K562 (cell line): ENCODE data around the gene SORCS2. TPM values are rescaled to one million over a fixed set of nuclear protein-coding genes. Genes with fewer than 3 reads are reported as not detected.

Experiments used
- ATAC-seq: fragments of 200-7000 bp; cut with Tn5 transposase; 3 replicates; pipeline ENCODE4 v1.9.1; 2020; ENCODE audit warnings: moderate library complexity
- BruUV-seq: library from RNA; stranded (reverse); fragments of 400-500 nt; replicated peaks from 2 replicates; lab custom pipeline; 2021; lab: Mats Ljungman, UMichigan
- CTCF ChIA-PET: fragments of 300-600 bp; formaldehyde crosslinking; extraction: SDS; loops from one replicate; lab custom pipeline; 2021; ENCODE audit warnings: low intra/inter-chr PET ratio; lab: Yijun Ruan, JAX
- POLR2A ChIA-PET: fragments of 300-600, 350-650 bp; sonication (Branson Sonifier 250); formaldehyde crosslinking; extraction: SDS; loops from one replicate; lab custom pipeline; 2021; ENCODE audit warnings: antibody characterized with exemption, inconsistent platforms; lab: Yijun Ruan, JAX
- DNase-seq, 4 experiments: peaks; one replicate each; pipeline versions ENCODE4 v3.0.0 to v3.0.0-alpha.2; 2011 to 2018; ENCODE audit warnings: low spot score in 3 of 4, mixed read lengths in 3 of 4; ENCODE audit errors: extremely low read depth in 1 of 4
- FAIRE-seq: peaks from 2 replicates; lab custom pipeline; 2011; peaks lifted over from hg19 to GRCh38; lab: Jason Lieb, UNC
- H2AFZ ChIP-seq: 2 replicates; pipeline ENCODE4 v1.6.0; 2011; ENCODE audit warnings: low read depth, low read length, control low read depth, inconsistent platforms
- H3K27ac ChIP-seq: fragments of 200-600 bp; 3 replicates; pipeline ENCODE4 v1.8.0; 2011; ENCODE audit warnings: low read depth, mild to moderate bottlenecking, control low read depth, inconsistent platforms, low read length, moderate library complexity, mixed read lengths; ENCODE audit errors: extremely low read depth
- H3K27me3 ChIP-seq, 2 experiments: fragments of 300-600 bp in 1 of 2; 2 replicates in 1 of 2; 3 replicates in 1 of 2; pipeline versions ENCODE4 v1.6.0 to v1.8.0; 2011; ENCODE audit warnings: inconsistent platforms in 2 of 2, low read length in 2 of 2, mild to moderate bottlenecking in 1 of 2, mixed read lengths in 1 of 2, moderate library complexity in 1 of 2; ENCODE audit not compliant: control insufficient read depth in 2 of 2, insufficient read depth in 2 of 2
- H3K36me3 ChIP-seq: fragments of 300-600 bp; 3 replicates; pipeline ENCODE4 v1.8.0; 2011; ENCODE audit warnings: mild to moderate bottlenecking, low read length, inconsistent platforms; ENCODE audit not compliant: control insufficient read depth, insufficient read depth
- H3K4me1 ChIP-seq, 2 experiments: fragments of 200-600 bp in 1 of 2; replicated peaks in 1 of 2; 2 replicates in 1 of 2; 3 replicates in 1 of 2; pipeline versions ENCODE4 v1.5.1 to v1.8.0; 2011; ENCODE audit warnings: inconsistent platforms in 2 of 2, low read length in 2 of 2, mild to moderate bottlenecking in 1 of 2, mixed read lengths in 1 of 2, moderate library complexity in 1 of 2; ENCODE audit not compliant: control insufficient read depth in 2 of 2, insufficient read depth in 2 of 2
- H3K4me2 ChIP-seq: 2 replicates; pipeline ENCODE4 v1.6.1; 2011; ENCODE audit warnings: low read length, control low read depth, inconsistent platforms, mixed read lengths; ENCODE audit not compliant: insufficient read depth
- H3K4me3 ChIP-seq: fragments of 200-600 bp; sonication (generic), shearing (Covaris generic); 2 replicates; pipeline ENCODE4 v1.5.1; 2016; ENCODE audit warnings: control low read depth, inconsistent platforms
- H3K79me2 ChIP-seq: fragments of 200-600 bp; 3 replicates; pipeline ENCODE4 v1.8.0; 2011; ENCODE audit warnings: low read length, inconsistent platforms; ENCODE audit not compliant: control insufficient read depth, insufficient read depth
- H3K9ac ChIP-seq, 2 experiments: 2 replicates each; pipeline versions ENCODE4 v1.6.0 to v1.6.1; 2011; ENCODE audit warnings: low read depth in 2 of 2, low read length in 2 of 2, control low read depth in 1 of 2, inconsistent platforms in 1 of 2, mild to moderate bottlenecking in 1 of 2, mixed read lengths in 1 of 2; ENCODE audit not compliant: insufficient read depth in 1 of 2
- H3K9me1 ChIP-seq: one replicate; pipeline ENCODE4 v1.6.0; 2011; ENCODE audit warnings: inconsistent platforms, mild to moderate bottlenecking, low read length, moderate library complexity; ENCODE audit not compliant: control insufficient read depth, insufficient read depth
- H3K9me3 ChIP-seq: replicated peaks from 2 replicates; pipeline ENCODE4 v1.5.1; 2011; ENCODE audit warnings: low read depth, low read length, inconsistent platforms; ENCODE audit not compliant: control insufficient read depth, insufficient read depth
- H4K20me1 ChIP-seq: replicated peaks from 2 replicates; pipeline ENCODE4 v1.6.1; 2011; ENCODE audit warnings: low read length, inconsistent platforms, mixed read lengths; ENCODE audit not compliant: control insufficient read depth, insufficient read depth
- ARID2 ChIP-seq: fragments of 450-650 bp; IDR thresholded peaks from 2 replicates; pipeline ENCODE4 v1.6.1; 2017; ENCODE audit warnings: antibody characterized with exemption, mild to moderate bottlenecking
- ETV1 ChIP-seq: fragments of 450-650 bp; conservative IDR thresholded peaks from 2 replicates; pipeline ENCODE4 v1.6.1; 2016; ENCODE audit warnings: missing genetic modification characterization, control low read depth, low read depth, missing compliant biosample characterization
- FOSL1 ChIP-seq: fragments of 200-800 bp; sonication (Bioruptor generic); conservative IDR thresholded peaks from 2 replicates; pipeline ENCODE4 v1.6.1; 2016; ENCODE audit warnings: missing genetic modification characterization, missing compliant biosample characterization
- FUS ChIP-seq: fragments of 200-400 bp; formaldehyde crosslinking; optimal IDR thresholded peaks from 2 replicates; pipeline ENCODE3; 2017; ENCODE audit warnings: low read depth, low read length
- GABPB2 ChIP-seq: fragments of 250-450 bp; sonication (Bioruptor Pico); conservative IDR thresholded peaks from 2 replicates; pipeline ENCODE4 v1.5.1; 2021; ENCODE audit warnings: mild to moderate bottlenecking
- RAD51 ChIP-seq: fragments of 450-650 bp; IDR thresholded peaks from 2 replicates; pipeline ENCODE4 v1.7.1; 2016; ENCODE audit warnings: low read depth, mild to moderate bottlenecking, borderline replicate concordance
- SOX6 ChIP-seq: fragments of 450-650 bp; IDR thresholded peaks from 2 replicates; pipeline ENCODE4 v1.6.1; 2014; ENCODE audit warnings: mild to moderate bottlenecking
- SREBF1 ChIP-seq: fragments of 150-350 bp; IDR thresholded peaks from 2 replicates; pipeline ENCODE4 v1.6.1; 2014; ENCODE audit warnings: antibody characterized with exemption, low read depth, low read length, borderline replicate concordance
- STAT5B ChIP-seq: fragments of 250-450 bp; sonication (Bioruptor Pico); IDR thresholded peaks from 2 replicates; pipeline ENCODE4 v1.8.0; 2021; ENCODE audit warnings: mild to moderate bottlenecking, inconsistent platforms
- TFE3 ChIP-seq: fragments of 450-650 bp; formaldehyde crosslinking; IDR thresholded peaks from 2 replicates; pipeline ENCODE4 v1.4.0; 2020; ENCODE audit warnings: mild to moderate bottlenecking, mixed read lengths
- ZNF24 ChIP-seq: fragments of 450-650 bp; IDR thresholded peaks from 2 replicates; pipeline ENCODE4 v1.6.1; 2016
- ZNF408 ChIP-seq: fragments of 250-450 bp; sonication (Bioruptor Pico); IDR thresholded peaks from 2 replicates; pipeline ENCODE4 v1.4.0; 2020; ENCODE audit warnings: low read depth, mild to moderate bottlenecking, moderate library complexity
- ZNF431 ChIP-seq: sonication (generic); formaldehyde crosslinking; IDR thresholded peaks from 2 replicates; pipeline ENCODE4 v1.8.0; 2022; ENCODE audit warnings: mild to moderate bottlenecking, missing genetic modification reagents
- ZNF561 ChIP-seq: fragments of 450-650 bp; formaldehyde crosslinking; conservative IDR thresholded peaks from 2 replicates; pipeline ENCODE4 v1.4.0; 2020; ENCODE audit warnings: mild to moderate bottlenecking, moderate library complexity
- WGBS: fragments of 100-300 bp; shearing (Covaris generic); methylation state at CpG from one replicate; pipeline ENCODE4 v1.1.6; 2016; ENCODE audit warnings: low coverage, mixed read lengths; ENCODE audit not compliant: insufficient coverage; ENCODE audit errors: missing lambda C conversion rate; 5-methylcytosine and 5-hydroxymethylcytosine counted together
- in situ Hi-C: fragments of 300-500 bp; cut with MboI; formaldehyde crosslinking; loops from 4 replicates; pipeline ENCODE4 v1.15.0; 2018; ENCODE audit warnings: inconsistent platforms, mixed read lengths
- intact Hi-C: fragments of 100-400 bp; cut with micrococcal nuclease; formaldehyde crosslinking; loops from 2 replicates; pipeline ENCODE4 v1.14.2; 2022
- polyA plus RNA-seq, 8 experiments: library from polyadenylated mRNA; depleted of rRNA in 4 of 8; stranded (reverse) in 5 of 8; unstranded in 3 of 8; fragments of >200 nt; fragmentation: Nextera tagmentation in 2 of 8; fragmentation: Illumina TruSeq in 1 of 8; extraction: Ambion mirVana in 2 of 8; extraction: Trizol in 1 of 8; gene quantifications; 2 replicates each; pipeline versions ENCODE4 v1.2.1 to v1.2.3, GENCODE V29; 2011 to 2014; ENCODE audit warnings: inconsistent platforms in 1 of 8, missing spikeins in 1 of 8
- total RNA-seq, 7 experiments: library from RNA; depleted of rRNA in 6 of 7; stranded (reverse); fragments of >200 nt in 6 of 7; fragmentation: Illumina TruSeq in 2 of 7; extraction: Trizol in 2 of 7; gene quantifications; 2 replicates each; pipeline versions ENCODE4 v1.2.1 to v1.2.3, GENCODE V29; 2011 to 2021; ENCODE audit warnings: low replicate concordance in 1 of 7
- TF ChIP-seq, protein P1 (sequence below): fragments of 450-650 bp; IDR thresholded peaks from 2 replicates; pipeline ENCODE4 v1.6.1; 2016; ENCODE audit warnings: mild to moderate bottlenecking
- TF ChIP-seq, protein P2 (sequence below): fragments of 250-450 bp; sonication (Bioruptor Pico); IDR thresholded peaks from 2 replicates; pipeline ENCODE4 v1.9.0; 2021; ENCODE audit warnings: mild to moderate bottlenecking, inconsistent platforms

The SORCS2 gene
- total and polyA plus RNA-seq, 9 of the 15 experiments (the other 6 are each of a cell fraction or from before 2014, with no cell fraction given), result not detected

DNA sequence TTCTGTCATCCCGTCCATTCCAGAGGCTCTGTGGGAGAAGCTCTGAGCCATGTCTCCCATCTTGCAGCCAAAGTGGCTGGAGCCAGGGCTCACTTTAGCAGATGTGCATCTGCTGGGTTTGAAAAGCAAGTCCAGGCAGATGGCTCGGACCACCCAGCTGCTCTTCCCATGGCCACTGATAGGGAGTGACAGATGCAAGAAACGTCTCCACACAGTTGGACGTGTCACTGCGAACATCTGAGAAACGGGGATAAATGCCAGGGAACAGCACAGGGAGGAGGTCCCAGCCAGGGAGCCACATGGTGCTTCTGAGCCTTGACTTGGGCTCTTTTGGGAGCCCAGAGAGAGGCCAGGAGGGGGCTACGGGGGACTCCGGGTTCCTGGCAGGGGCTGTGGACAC, 505.0 kb downstream of the SORCS2 start:
- DNase-seq, result no peak
- no peak overlapping the region for H2AFZ ChIP-seq
- H3K9ac ChIP-seq, result no peak overlapping the region
- WGBS, result 3% methylated on average over 8 of the region's 8 CpGs
- no peaks in the 10 kb centered on the region for H3K79me2 ChIP-seq
- no peak overlapping the region for H3K4me3 ChIP-seq
- no peaks in the 10 kb centered on the region for H4K20me1 ChIP-seq
- no peaks in the 10 kb centered on the region for H3K36me3 ChIP-seq
- no peaks in the 10 kb centered on the region for H3K9me1 ChIP-seq
- in situ Hi-C loops (no loop called here), intact Hi-C loops (no loop called here)
- TF ChIP-seq ZNF24 (no peak), GABPB2 (CRISPR knock-in tag) (no peak), SOX6 (no peak), TFE3 (CRISPR knock-in tag) (no peak), RAD51 (no peak), ARID2 (no peak), FUS (no peak), SREBF1 (no peak), ZNF431 (CRISPR knock-in tag) (no peak), ETV1 (tag) (no peak), ZNF561 (CRISPR knock-in tag) (no peak), FOSL1 (tag) (no peak), STAT5B (CRISPR knock-in tag) (no peak), ZNF408 (CRISPR knock-in tag) (no peak)
- TF ChIP-seq, protein P1, sequence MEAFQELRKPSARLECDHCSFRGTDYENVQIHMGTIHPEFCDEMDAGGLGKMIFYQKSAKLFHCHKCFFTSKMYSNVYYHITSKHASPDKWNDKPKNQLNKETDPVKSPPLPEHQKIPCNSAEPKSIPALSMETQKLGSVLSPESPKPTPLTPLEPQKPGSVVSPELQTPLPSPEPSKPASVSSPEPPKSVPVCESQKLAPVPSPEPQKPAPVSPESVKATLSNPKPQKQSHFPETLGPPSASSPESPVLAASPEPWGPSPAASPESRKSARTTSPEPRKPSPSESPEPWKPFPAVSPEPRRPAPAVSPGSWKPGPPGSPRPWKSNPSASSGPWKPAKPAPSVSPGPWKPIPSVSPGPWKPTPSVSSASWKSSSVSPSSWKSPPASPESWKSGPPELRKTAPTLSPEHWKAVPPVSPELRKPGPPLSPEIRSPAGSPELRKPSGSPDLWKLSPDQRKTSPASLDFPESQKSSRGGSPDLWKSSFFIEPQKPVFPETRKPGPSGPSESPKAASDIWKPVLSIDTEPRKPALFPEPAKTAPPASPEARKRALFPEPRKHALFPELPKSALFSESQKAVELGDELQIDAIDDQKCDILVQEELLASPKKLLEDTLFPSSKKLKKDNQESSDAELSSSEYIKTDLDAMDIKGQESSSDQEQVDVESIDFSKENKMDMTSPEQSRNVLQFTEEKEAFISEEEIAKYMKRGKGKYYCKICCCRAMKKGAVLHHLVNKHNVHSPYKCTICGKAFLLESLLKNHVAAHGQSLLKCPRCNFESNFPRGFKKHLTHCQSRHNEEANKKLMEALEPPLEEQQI, result no peak
- TF ChIP-seq, protein P2, sequence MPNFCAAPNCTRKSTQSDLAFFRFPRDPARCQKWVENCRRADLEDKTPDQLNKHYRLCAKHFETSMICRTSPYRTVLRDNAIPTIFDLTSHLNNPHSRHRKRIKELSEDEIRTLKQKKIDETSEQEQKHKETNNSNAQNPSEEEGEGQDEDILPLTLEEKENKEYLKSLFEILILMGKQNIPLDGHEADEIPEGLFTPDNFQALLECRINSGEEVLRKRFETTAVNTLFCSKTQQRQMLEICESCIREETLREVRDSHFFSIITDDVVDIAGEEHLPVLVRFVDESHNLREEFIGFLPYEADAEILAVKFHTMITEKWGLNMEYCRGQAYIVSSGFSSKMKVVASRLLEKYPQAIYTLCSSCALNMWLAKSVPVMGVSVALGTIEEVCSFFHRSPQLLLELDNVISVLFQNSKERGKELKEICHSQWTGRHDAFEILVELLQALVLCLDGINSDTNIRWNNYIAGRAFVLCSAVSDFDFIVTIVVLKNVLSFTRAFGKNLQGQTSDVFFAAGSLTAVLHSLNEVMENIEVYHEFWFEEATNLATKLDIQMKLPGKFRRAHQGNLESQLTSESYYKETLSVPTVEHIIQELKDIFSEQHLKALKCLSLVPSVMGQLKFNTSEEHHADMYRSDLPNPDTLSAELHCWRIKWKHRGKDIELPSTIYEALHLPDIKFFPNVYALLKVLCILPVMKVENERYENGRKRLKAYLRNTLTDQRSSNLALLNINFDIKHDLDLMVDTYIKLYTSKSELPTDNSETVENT (CRISPR knock-in tag), result no peak
- no peak overlapping the region for H3K4me2 ChIP-seq
- ChIA-PET CTCF (no interaction called here), POLR2A (interaction anchor here (0.9 kb wide), 2 partner anchors 18 to 129 kb away, joined by 3 read pairs; no protein-coding TSS in a partner anchor)
- H3K9me3 ChIP-seq, result no peaks in the 10 kb centered on the region
- ATAC-seq, result no peak
- no TSS peak for BruUV-seq
- peaks cover 0 to 16% of the 10 kb centered on the region in 2 experiments; a peak in 1 of 5 replicates for H3K27me3 ChIP-seq
- H3K27ac ChIP-seq, result no peak overlapping the region
- no peak for FAIRE-seq
- no peaks in the 10 kb centered on the region for H3K4me1 ChIP-seq
